ENCODE data around the gene DDX56.
"Not testable (repeated sequence)": the region's sequence is repeated elsewhere in the genome, so short reads cannot be mapped to it uniquely, and the experiment has no call there.

The DDX56 gene

GRCh38 chr7:44573464-44574286 lies at the start of gene DDX56:
Gene DDX56 (minus strand): TSS chr7:44573908. CDS start chr7:44573895, 13 bp downstream.
- peak; percentile 76 for DNase-seq (ENCODE audit: low read depth)

GRCh38 chr7:44622342-44623151 lies 48.8 kb upstream of the DDX56 start:
- no peak for DNase-seq (ENCODE audit: low read depth)

DNA sequence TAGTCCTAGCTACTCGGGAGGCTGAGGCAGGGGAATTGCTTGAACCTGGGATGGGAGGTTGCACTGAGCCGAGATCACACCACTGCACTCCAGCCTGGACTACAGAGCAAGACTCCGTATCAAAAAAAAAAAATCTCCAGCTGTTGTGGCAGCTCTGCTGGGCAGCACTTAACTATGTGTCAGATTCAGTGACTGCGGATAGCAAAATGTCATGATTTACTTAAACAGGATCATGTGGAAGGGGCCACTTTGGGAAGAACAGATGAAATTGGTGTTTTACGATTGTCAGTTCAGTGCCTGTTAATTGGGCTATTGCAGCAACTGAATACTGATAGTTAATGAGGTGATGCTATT lies 48.0 kb upstream of the DDX56 start:
- DNase-seq (ENCODE audit: low read depth) = no peak

- DNase-seq (ENCODE audit: low read depth) = no peak
These were observed 47.5 kb upstream of the DDX56 start for GRCh38 chr7:44621034-44621749.

DNA sequence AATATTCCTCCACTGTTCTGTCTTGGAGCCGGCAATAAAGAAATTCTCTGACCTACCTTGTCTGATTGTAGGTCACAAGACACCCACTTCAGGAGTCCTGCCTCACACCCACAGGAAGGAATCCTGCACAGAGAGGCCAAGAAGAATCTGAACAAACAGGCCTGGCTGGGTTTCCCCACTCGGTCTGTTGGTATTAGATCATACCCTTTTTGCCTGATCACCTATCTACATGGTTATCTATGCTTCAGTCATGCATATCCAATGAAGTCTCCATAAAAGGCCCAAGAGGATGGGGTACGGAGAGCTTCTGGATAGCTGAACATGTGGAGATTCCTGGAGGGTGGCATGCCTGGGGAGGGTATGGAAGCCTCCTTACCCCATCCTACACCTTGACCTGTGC lies 45.0 kb upstream of the DDX56 start:
- no peak for DNase-seq (ENCODE audit: low read depth)

DNA sequence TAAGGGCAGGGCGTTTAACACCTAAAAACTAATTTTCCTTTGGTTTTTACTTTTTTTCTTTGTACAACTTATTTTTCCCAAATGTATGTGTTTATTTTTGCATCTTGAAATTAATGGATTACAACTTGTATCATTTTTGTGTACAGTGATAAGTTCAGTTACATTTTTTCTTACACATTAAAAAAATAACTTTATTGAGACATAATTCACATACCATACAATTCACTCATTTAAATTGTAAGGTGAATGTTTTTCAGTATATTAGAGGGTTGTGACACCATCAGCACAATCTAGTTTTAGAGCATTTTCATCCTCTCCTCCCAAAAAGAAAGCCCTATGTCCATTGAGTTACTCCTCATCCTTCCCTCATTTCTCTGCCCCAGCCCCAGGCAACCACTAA lies 44.3 kb upstream of the DDX56 start:
- no peak for DNase-seq (ENCODE audit: low read depth)

- DNase-seq (ENCODE audit: low read depth) = peak; percentile 49
These were observed 43.6 kb upstream of the DDX56 start for GRCh38 chr7:44617225-44617890.

GRCh38 chr7:44616545-44616944 lies 42.8 kb upstream of the DDX56 start:
- no peak for DNase-seq (ENCODE audit: low read depth)

GRCh38 chr7:44615793-44616192 lies 42.1 kb upstream of the DDX56 start:
- no peak for DNase-seq (ENCODE audit: low read depth)

DNA sequence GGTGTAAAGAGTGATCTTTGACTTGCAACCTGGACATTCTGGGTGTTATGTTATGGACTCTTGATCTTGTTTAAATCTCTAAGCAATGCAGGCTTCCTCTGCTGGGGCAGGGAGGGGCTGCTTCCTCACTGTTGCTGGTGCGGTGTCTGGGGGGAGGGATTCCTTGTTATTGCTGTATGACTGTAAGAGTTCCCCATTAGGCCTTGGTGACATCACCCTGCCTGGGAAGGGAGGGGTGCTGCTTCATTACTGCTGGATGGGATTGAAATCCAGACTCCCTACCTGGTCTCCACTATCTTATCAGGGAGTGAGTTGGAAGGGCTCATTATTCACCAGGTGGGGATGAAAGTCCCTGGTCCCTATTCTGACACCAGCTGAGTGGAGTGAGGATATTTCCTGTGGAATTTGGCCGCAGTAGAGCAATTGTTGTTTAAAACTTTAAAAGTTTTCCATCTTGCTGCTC lies 41.5 kb upstream of the DDX56 start:
- no peak for DNase-seq (ENCODE audit: low read depth)

- DNase-seq (ENCODE audit: low read depth) = no peak
These were observed 36.1 kb upstream of the DDX56 start for GRCh38 chr7:44609829-44610228.

- DNase-seq (ENCODE audit: low read depth) = peak; percentile 66
These were observed 35.4 kb upstream of the DDX56 start for GRCh38 chr7:44608916-44609648.

DNA sequence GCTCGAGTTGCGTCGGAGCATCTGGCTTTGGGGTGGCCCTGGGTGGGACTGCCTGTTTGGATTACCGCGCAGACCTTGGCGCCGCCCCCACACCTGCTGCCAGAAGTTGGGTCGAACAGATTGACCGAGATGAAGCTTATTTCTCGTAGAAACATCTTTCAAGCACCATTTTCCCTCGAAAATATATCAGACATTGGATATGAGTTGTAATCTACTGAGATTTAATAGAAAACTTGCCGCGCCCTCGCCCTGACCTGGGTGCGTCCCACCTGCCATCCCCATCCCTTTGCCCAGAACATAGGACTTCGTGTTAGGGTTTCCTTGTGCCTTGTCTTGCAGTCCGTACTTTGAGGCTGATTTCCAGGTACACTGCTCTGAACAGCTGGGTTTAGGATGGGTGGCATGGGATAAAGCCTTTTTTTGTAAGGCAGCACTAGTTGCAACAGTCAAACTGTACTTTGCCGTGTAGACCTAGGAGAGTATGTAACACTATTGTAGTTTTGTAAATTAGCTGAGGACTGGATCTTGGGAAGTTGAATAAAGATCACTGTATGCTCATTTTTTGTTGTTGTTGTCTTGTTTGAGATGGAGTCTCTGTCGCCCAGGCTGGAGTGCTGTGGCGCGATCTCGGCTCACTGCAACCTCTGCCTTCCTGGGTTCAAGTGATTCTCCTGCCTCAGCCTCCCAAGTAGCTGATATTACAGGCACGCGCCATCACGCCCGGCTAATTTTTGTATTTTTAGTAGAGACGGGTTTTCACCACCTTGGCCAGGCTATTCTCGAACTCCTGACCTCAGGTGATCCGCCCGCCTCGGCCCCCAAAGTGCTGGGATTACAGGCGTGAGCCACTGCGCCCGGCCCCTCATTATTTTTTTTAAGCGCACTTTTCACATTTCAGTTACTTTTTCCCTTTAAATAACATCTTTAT lies 33.7 kb upstream of the DDX56 start:
- no peak for DNase-seq (ENCODE audit: low read depth)

GRCh38 chr7:44606341-44607140 lies 32.8 kb upstream of the DDX56 start, which contains the start of gene OGDH:
Gene OGDH (plus strand): TSS chr7:44606627. CDS start chr7:44624344, 17,717 bp downstream.
- DNase-seq (ENCODE audit: low read depth) = peak; percentile 81

DNA sequence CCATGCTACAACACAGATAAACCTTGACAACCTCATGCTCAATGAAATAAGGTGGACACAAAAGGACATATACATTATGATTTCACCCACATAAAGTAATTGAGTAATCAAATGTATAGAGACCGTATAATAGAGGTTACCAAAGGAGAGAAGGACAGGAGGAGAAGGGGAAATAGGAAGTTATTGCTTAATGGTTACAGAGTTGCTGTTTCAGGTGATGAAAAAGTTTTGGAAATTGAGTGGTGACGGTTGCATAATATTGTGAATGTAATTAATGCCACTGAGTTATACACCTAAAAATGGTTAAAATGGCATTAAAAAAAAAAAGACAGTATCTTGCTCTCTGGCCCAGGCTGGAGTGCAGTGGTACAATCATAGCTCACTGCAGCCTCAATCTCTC lies 31.2 kb upstream of the DDX56 start:
- DNase-seq (ENCODE audit: low read depth) = no peak

GRCh38 chr7:44603193-44603592 lies 29.5 kb upstream of the DDX56 start:
- no peak for DNase-seq (ENCODE audit: low read depth)

DNA sequence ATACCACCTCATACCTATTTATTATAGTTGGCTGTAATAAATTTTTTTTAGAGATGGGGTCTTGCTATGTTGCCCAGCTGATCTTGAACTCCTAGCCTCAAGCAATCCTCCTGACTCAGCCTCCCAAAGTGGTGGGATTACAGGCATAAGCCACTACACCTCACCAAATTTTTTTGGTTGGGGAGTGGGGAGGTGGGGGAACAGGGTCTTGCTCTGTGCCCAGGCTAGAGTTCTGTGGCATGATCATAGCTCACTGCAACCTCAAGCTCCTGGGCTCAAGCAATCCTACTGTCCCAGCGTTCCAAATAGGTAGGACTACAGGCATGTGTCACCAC lies 28.8 kb upstream of the DDX56 start:
- DNase-seq (ENCODE audit: low read depth) = no peak

- no peak for DNase-seq (ENCODE audit: low read depth)
These were observed 25.5 kb upstream of the DDX56 start for GRCh38 chr7:44599222-44599621.

- not testable (repeated sequence) for DNase-seq (ENCODE audit: low read depth)
These were observed 23.5 kb upstream of the DDX56 start for GRCh38 chr7:44597181-44597580.
